ENCODE measurements around the gene ARID1B.

- TF ChIP-seq CTCF (IDR thresholded peaks at IDR 0.05), result no peak
- TF ChIP-seq POLR2A (IDR thresholded peaks at IDR 0.05), result no peak
- TF ChIP-seq EP300 (IDR thresholded peaks at IDR 0.05; ENCODE audit: low read depth), result no peak
These were observed 221.7 kb downstream of the ARID1B start for GRCh38 chr6:156998794-156999330.

Measured in transverse colon (tissue), 3 donors.